Ovary (tissue), 9 donors: ENCODE measurements around the gene MYOM1. TPM values are rescaled to one million over a fixed set of nuclear protein-coding genes. Genes with fewer than 3 reads are reported as not detected.

Experiments
- DNase-seq, 5 donors: peaks; one replicate each; pipeline ENCODE4 v3.0.0-alpha.2; 2019 to 2020
- H3K27ac ChIP-seq, 2 donors: fragments of 200-600 bp; one replicate each; pipeline versions ENCODE4 v1.5.1 to v1.8.0; 2019 to 2022
- H3K27me3 ChIP-seq: fragments of 200-600 bp; one replicate; pipeline ENCODE4 v1.8.0; 2022
- H3K36me3 ChIP-seq: fragments of 200-600 bp; sonication (generic); one replicate; pipeline ENCODE4 v1.5.1; 2019
- H3K4me1 ChIP-seq: one replicate; pipeline ENCODE4 v1.8.1; 2013; ENCODE audit warnings: mild to moderate bottlenecking, moderate library complexity; ENCODE audit not compliant: insufficient read depth
- H3K4me3 ChIP-seq: fragments of 200-600 bp; sonication (generic); one replicate; pipeline ENCODE4 v1.5.1; 2017
- H3K9me3 ChIP-seq, 2 donors: fragments of 200-600 bp in 1 of 2; sonication (generic) in 1 of 2; one replicate each; pipeline versions ENCODE4 v1.5.1 to v1.8.1; 2013 to 2019; ENCODE audit warnings: mild to moderate bottlenecking in 1 of 2, moderate library complexity in 1 of 2
- EP300 ChIP-seq: sonication (generic); formaldehyde crosslinking; IDR thresholded peaks from one replicate; pipeline ENCODE4 v1.6.1; 2017; ENCODE audit warnings: antibody characterized with exemption
- POLR2A ChIP-seq: fragments of 450-650 bp; IDR thresholded peaks from one replicate; pipeline ENCODE4 v1.6.1; 2017; ENCODE audit warnings: antibody characterized with exemption, mild to moderate bottlenecking, moderate library complexity
- WGBS, 3 donors: extraction: QIAGEN DNeasy Blood & Tissue Kit in 1 of 3; methylation state at CpG; one replicate each; pipeline versions ENCODE4 v1.1.5 to v1.1.7; 2013 to 2017; 5-methylcytosine and 5-hydroxymethylcytosine counted together
- intact Hi-C, 4 donors: fragments of 100-400 bp; cut with DNase I; formaldehyde crosslinking; loops; one replicate each; pipeline versions ENCODE4 v1.11.0 to v1.15.1; 2022 to 2023
- polyA plus RNA-seq, 2 donors: library from polyadenylated mRNA; stranded (reverse); fragments of 200-250 nt in 1 of 2; fragments of 350-450 nt in 1 of 2; fragmentation: Illumina TruSeq in 1 of 2; extraction: RNeasy Lipid Tissue Mini Kit (QIAGEN cat#74804) in 1 of 2; gene quantifications; one replicate each; pipeline ENCODE4 v1.2.3, GENCODE V29; 2013 to 2014
- total RNA-seq, 7 donors: library from RNA; depleted of rRNA in 2 of 7; stranded (reverse); fragments of >200 nt in 2 of 7; fragmentation: NEBNext Ultra II Directional in 3 of 7; extraction: Animal tissue kit (Norgen Biotek cat#: 25700) in 3 of 7; gene quantifications; one replicate each; pipeline versions ENCODE4 v1.1.0 to v1.2.4, GENCODE V29; 2016 to 2023
- TF ChIP-seq, protein P1 (sequence below), 3 donors: fragments of 450-650 bp in 2 of 3; fragments of 200-600 bp in 1 of 3; IDR thresholded peaks; one replicate each; pipeline versions ENCODE4 v1.5.1 to v1.8.0; 2016 to 2022; ENCODE audit warnings: antibody characterized with exemption in 3 of 3, mild to moderate bottlenecking in 1 of 3
- donor health status: DM: no; HTN: no; CAD: no; lungs with moderate emphysema.
- donor health status: DM: no; HTN: no; CAD: no.
- donor health status: Bipolar disorder and iron deficiency.
- donor health status: DM: yes; HTN: yes; CAD: no.
- donor health status: DM: no; HTN: no; CAD: no.
- donor health status: DM: yes; HTN: yes; CAD: no.

MYOM1 gene
- total and polyA plus RNA-seq, 9 donors: 0.69 to 21.0 (median 3.6) TPM

DNA sequence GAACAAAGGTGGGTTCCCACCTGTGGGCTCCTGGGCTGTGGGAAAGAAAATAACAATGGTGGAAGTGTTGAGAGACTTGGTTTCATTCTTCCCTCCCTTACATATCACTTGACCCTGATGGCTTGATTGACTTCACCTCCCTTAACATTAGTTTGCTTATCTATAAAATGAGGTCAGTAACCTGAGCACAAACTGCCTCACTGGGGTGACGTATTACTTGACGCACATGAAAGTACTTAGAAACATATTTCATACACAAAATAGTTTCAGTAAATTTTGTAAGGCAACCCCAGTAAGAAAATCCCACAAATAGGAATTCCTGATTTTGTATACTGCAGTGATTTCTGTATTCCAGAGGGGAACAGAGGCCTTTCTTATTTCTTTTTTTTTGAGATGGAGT lies 177.4 kb downstream of the MYOM1 start:
- intact Hi-C loops: no loop called here
- DNase-seq: no peak
- Histone ChIP-seq H3K4me3 (no peak overlapping the region), H3K9me3 (no peaks in the 10 kb centered on the region), H3K27ac (no peak overlapping the region), H3K36me3 (no peaks in the 10 kb centered on the region), H3K4me1 (peaks cover 5% of the 10 kb centered on the region), H3K27me3 (no peaks in the 10 kb centered on the region)
- WGBS, 3 donors: 90 to 96% (median 93%) methylated on average over 2 of the region's 2 CpGs
- no peak for TF ChIP-seq POLR2A

DNA sequence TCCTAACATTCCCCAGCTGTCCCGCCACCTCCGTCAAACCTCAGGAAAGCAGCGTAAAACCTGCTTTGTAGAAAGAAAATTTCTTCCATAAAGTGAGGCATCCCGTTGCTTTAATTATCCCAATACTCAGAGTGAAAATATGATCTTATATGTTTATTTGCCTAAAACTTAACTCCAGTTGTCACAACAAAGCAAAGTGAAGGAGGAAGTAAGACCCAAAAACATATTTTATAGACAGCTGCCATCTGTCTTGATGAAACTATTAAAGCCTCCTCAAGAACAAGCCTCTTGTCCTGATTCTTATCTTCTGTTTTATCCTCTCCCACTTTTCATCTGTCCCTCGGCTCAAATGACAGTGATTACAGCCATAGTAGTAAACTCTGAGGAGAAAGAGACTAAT lies 177.9 kb downstream of the MYOM1 start:
- 87 to 90% (median 88%) methylated on average over 5 of the region's 5 CpGs for WGBS, 3 donors
- intact Hi-C loops: no loop called here
- peaks cover 5% of the 10 kb centered on the region for H3K4me1 ChIP-seq

DNA sequence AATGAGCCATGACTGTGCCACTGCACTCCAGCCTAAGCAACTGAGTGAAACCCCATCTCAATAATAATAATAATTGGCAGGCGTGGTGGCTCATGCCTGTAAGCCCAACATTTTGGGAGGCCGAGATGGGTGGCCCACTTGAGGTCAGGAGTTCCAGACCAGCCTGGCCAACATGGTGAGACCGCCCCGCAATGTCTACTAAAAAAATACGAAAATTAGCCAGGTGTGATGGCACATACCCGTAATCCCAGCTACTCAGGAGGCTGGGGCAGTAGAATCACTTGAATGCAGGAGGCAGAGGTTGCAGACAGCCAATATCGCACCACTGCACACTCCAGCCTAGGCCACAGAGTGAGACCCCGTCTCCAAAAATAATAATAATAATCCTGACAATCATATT lies 178.9 kb downstream of the MYOM1 start:
- no peak overlapping the region for H3K4me3 ChIP-seq
- H3K27me3 ChIP-seq: no peaks in the 10 kb centered on the region
- H3K9me3 ChIP-seq: no peaks in the 10 kb centered on the region
- intact Hi-C loops: no loop called here
- no peaks in the 10 kb centered on the region for H3K36me3 ChIP-seq
- H3K4me1 ChIP-seq: peaks cover 5% of the 10 kb centered on the region
- no peak overlapping the region for H3K27ac ChIP-seq
- TF ChIP-seq, protein P1, sequence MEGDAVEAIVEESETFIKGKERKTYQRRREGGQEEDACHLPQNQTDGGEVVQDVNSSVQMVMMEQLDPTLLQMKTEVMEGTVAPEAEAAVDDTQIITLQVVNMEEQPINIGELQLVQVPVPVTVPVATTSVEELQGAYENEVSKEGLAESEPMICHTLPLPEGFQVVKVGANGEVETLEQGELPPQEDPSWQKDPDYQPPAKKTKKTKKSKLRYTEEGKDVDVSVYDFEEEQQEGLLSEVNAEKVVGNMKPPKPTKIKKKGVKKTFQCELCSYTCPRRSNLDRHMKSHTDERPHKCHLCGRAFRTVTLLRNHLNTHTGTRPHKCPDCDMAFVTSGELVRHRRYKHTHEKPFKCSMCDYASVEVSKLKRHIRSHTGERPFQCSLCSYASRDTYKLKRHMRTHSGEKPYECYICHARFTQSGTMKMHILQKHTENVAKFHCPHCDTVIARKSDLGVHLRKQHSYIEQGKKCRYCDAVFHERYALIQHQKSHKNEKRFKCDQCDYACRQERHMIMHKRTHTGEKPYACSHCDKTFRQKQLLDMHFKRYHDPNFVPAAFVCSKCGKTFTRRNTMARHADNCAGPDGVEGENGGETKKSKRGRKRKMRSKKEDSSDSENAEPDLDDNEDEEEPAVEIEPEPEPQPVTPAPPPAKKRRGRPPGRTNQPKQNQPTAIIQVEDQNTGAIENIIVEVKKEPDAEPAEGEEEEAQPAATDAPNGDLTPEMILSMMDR (IDR thresholded peaks at IDR 0.05): no peak
- no peak for TF ChIP-seq POLR2A
- TF ChIP-seq EP300: no peak
- WGBS, 3 donors: 95 to 96% (median 95%) methylated on average over 8 of the region's 8 CpGs
- no peak for DNase-seq

More for the DNA sequence above, 177.9 kb downstream of the MYOM1 start:
- Histone ChIP-seq H3K36me3 (no peaks in the 10 kb centered on the region), H3K27ac (no peak overlapping the region), H3K4me3 (no peak overlapping the region), H3K9me3 (no peaks in the 10 kb centered on the region), H3K27me3 (no peaks in the 10 kb centered on the region)
- no peak for DNase-seq
- TF ChIP-seq POLR2A (no peak), EP300 (no peak)
- TF ChIP-seq, protein P1 (IDR thresholded peaks at IDR 0.05): no peak

DNA sequence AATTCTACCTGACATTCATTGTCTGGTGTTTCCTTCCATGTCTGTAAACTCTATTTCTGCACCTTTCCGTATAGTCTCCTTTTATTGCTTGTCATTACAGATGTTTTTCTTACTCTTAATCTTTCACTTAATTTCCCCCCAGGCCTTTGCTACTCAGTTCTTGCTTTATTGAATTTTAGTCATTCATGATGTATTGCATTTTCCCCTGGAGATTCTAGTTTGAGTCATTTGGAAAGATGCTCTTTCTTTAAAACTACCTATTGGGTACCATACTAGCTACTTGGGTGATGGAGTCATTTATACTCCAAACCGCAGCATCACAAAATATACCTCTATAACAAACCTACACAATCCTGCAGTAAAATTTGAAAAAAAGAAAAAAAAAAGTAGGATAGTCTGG lies 179.6 kb downstream of the MYOM1 start:
- WGBS, 3 donors: 94 to 97% (median 95%) methylated on average over 2 of the region's 2 CpGs
- intact Hi-C loops: no loop called here

DNA sequence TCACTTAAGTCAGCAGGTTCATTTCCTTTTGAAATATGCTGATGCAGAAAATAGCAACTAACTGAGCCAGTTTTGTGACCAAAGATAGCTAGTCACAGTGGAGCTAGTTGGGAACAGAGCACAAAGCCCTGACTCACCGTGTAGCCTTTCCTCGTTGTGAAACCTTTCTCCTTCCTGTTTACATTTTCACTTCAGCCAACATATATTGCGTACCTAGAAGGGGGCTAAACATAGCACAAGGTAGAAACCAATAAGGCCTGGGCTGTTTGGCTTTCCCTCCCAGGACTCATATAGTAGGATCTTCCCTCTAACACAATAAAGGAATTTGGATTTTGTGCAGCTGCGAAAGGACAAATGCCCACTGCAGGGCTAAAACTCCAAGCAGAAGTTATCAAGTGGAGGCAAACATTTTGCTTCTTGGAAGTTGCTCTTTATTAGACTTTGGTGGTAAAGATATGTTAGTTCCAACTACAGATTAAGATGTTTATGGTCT lies 182.3 kb downstream of the MYOM1 start:
- Histone ChIP-seq H3K27ac (no peak overlapping the region), H3K4me3 (no peak overlapping the region), H3K27me3 (no peaks in the 10 kb centered on the region), H3K9me3 (no peaks in the 10 kb centered on the region), H3K36me3 (no peaks in the 10 kb centered on the region), H3K4me1 (no peaks in the 10 kb centered on the region)
- no peak for DNase-seq
- no peak for TF ChIP-seq POLR2A
- TF ChIP-seq, protein P1 (IDR thresholded peaks at IDR 0.05): no peak
- TF ChIP-seq EP300: no peak
- intact Hi-C loops: no loop called here
- WGBS, 3 donors: 47 to 51% (median 51%) methylated on average over 4 of the region's 4 CpGs

More for the DNA sequence above, 179.6 kb downstream of the MYOM1 start:
- Histone ChIP-seq H3K9me3 (no peaks in the 10 kb centered on the region), H3K4me1 (peaks cover 3% of the 10 kb centered on the region), H3K4me3 (no peak overlapping the region), H3K27me3 (no peaks in the 10 kb centered on the region), H3K36me3 (no peaks in the 10 kb centered on the region), H3K27ac (no peak overlapping the region)
- DNase-seq: no peak
- TF ChIP-seq POLR2A (no peak), EP300 (no peak)
- TF ChIP-seq, protein P1 (IDR thresholded peaks at IDR 0.05): no peak
